Neural cell (in vitro differentiated cells): ENCODE measurements around the gene CIB4. TPM values are rescaled to one million over a fixed set of nuclear protein-coding genes. Genes with fewer than 3 reads are reported as not detected.

Source experiments
- H2AFZ ChIP-seq: fragments of 200-600, 300-800 bp; sonication (generic), shearing (Covaris generic); 2 replicates; pipeline ENCODE4 v1.6.0; 2014; ENCODE audit warnings: low read depth, mild to moderate bottlenecking, antibody characterized with exemption, low read length, moderate library complexity
- H3F3A ChIP-seq: fragments of 200-600 bp; shearing (Covaris generic); 2 replicates; pipeline ENCODE4 v1.6.1; 2016; ENCODE audit warnings: mild to moderate bottlenecking, moderate library complexity, mixed read lengths, antibody characterized with exemption, low read length; ENCODE audit not compliant: insufficient read depth, poor library complexity, severe bottlenecking
- H3K27ac ChIP-seq: fragments of 200-600, 300-800 bp; sonication (generic), shearing (Covaris generic); 2 replicates; pipeline ENCODE4 v1.5.1; 2014; ENCODE audit warnings: mild to moderate bottlenecking, low read length, moderate library complexity
- H3K27me3 ChIP-seq: fragments of 300-800, 200-600 bp; sonication (generic), shearing (Covaris generic); 2 replicates; pipeline ENCODE4 v1.6.0; 2014; ENCODE audit warnings: mild to moderate bottlenecking, low read depth, low read length, moderate library complexity; ENCODE audit not compliant: insufficient read depth
- H3K36me3 ChIP-seq: fragments of 300-800, 200-600 bp; sonication (generic), shearing (Covaris generic); 2 replicates; pipeline ENCODE4 v1.5.1; 2014; ENCODE audit warnings: mild to moderate bottlenecking, antibody characterized with exemption, low read length, moderate library complexity; ENCODE audit not compliant: insufficient read depth
- H3K4me2 ChIP-seq: fragments of 300-800, 200-600 bp; sonication (generic), shearing (Covaris generic); 2 replicates; pipeline ENCODE4 v1.6.0; 2014; ENCODE audit warnings: mild to moderate bottlenecking, low read length
- H3K4me3 ChIP-seq: fragments of 300-800, 200-600 bp; sonication (generic), shearing (Covaris generic); 2 replicates; pipeline ENCODE4 v1.5.1; 2014; ENCODE audit warnings: mild to moderate bottlenecking, low read length, moderate library complexity
- H3K79me2 ChIP-seq: fragments of 200-600 bp; shearing (Covaris generic); replicated peaks from 2 replicates; pipeline ENCODE4 v1.6.0; 2014; ENCODE audit warnings: mild to moderate bottlenecking, low read length, moderate library complexity; ENCODE audit not compliant: insufficient read depth
- H3K9ac ChIP-seq: fragments of 300-800, 200-600 bp; sonication (generic), shearing (Covaris generic); 2 replicates; pipeline ENCODE4 v1.6.1; 2016; ENCODE audit warnings: mild to moderate bottlenecking, low read length, mixed read lengths
- H3K9me2 ChIP-seq: fragments of 200-600 bp; shearing (Covaris generic); 2 replicates; pipeline ENCODE4 v1.6.1; 2016; ENCODE audit warnings: mild to moderate bottlenecking, low read length, mixed read lengths; ENCODE audit not compliant: insufficient read depth
- H3K9me3 ChIP-seq: fragments of 200-600, 300-800 bp; sonication (generic), shearing (Covaris generic); 2 replicates; pipeline ENCODE4 v1.6.1; 2016; ENCODE audit warnings: mild to moderate bottlenecking, mixed run types, low read length, moderate library complexity, mixed read lengths
- H4K20me1 ChIP-seq: fragments of 200-600 bp; shearing (Covaris generic); 2 replicates; pipeline ENCODE4 v1.6.1; 2016; ENCODE audit warnings: mild to moderate bottlenecking, mixed run types; ENCODE audit not compliant: insufficient read depth
- EP300 ChIP-seq: fragments of 450-650 bp; conservative IDR thresholded peaks from 2 replicates; pipeline ENCODE4 v1.6.1; 2014; ENCODE audit warnings: antibody characterized with exemption, mild to moderate bottlenecking, moderate library complexity; ENCODE audit not compliant: poor library complexity, severe bottlenecking
- EZH2 ChIP-seq: fragments of 200-600, 300-800 bp; shearing (Covaris generic), sonication (generic); IDR thresholded peaks from 2 replicates; pipeline ENCODE4 v1.6.1; 2014; ENCODE audit warnings: antibody characterized with exemption, low read length, borderline replicate concordance, mild to moderate bottlenecking; ENCODE audit not compliant: insufficient read depth, poor library complexity, severe bottlenecking
- MXI1 ChIP-seq: fragments of 450-650 bp; conservative IDR thresholded peaks from 2 replicates; pipeline ENCODE4 v1.6.1; 2014; ENCODE audit warnings: antibody characterized with exemption, mild to moderate bottlenecking; ENCODE audit not compliant: poor library complexity, severe bottlenecking
- POLR2AphosphoS5 ChIP-seq: IDR thresholded peaks from 2 replicates; pipeline ENCODE4 v1.6.1; 2012
- RAD21 ChIP-seq: fragments of 450-650 bp; conservative IDR thresholded peaks from 2 replicates; pipeline ENCODE4 v1.6.1; 2014; ENCODE audit warnings: antibody characterized with exemption, mild to moderate bottlenecking, moderate library complexity
- SMC3 ChIP-seq: fragments of 450-650 bp; conservative IDR thresholded peaks from 2 replicates; pipeline ENCODE4 v1.6.1; 2014; ENCODE audit warnings: antibody characterized with exemption, mild to moderate bottlenecking, moderate library complexity; ENCODE audit not compliant: poor library complexity
- TAF1 ChIP-seq: IDR thresholded peaks from 2 replicates; pipeline ENCODE4 v1.6.1; 2012; ENCODE audit warnings: low read depth
- polyA plus RNA-seq: library from polyadenylated mRNA; depleted of rRNA; stranded (reverse); fragments of >200 nt; gene quantifications from 2 replicates; pipeline ENCODE4 v1.2.3, GENCODE V29; 2014
- TF ChIP-seq, protein P1 (sequence below): IDR thresholded peaks from 2 replicates; pipeline ENCODE4 v1.6.1; 2012; ENCODE audit warnings: borderline replicate concordance
- TF ChIP-seq, protein P2 (sequence below): fragments of 450-650 bp; IDR thresholded peaks from 2 replicates; pipeline ENCODE4 v1.5.1; 2014; ENCODE audit warnings: antibody characterized with exemption, mild to moderate bottlenecking, moderate library complexity; ENCODE audit not compliant: poor library complexity, severe bottlenecking

Gene CIB4
- polyA plus RNA-seq, 1 donor from 2014 or later, result not detected

DNA sequence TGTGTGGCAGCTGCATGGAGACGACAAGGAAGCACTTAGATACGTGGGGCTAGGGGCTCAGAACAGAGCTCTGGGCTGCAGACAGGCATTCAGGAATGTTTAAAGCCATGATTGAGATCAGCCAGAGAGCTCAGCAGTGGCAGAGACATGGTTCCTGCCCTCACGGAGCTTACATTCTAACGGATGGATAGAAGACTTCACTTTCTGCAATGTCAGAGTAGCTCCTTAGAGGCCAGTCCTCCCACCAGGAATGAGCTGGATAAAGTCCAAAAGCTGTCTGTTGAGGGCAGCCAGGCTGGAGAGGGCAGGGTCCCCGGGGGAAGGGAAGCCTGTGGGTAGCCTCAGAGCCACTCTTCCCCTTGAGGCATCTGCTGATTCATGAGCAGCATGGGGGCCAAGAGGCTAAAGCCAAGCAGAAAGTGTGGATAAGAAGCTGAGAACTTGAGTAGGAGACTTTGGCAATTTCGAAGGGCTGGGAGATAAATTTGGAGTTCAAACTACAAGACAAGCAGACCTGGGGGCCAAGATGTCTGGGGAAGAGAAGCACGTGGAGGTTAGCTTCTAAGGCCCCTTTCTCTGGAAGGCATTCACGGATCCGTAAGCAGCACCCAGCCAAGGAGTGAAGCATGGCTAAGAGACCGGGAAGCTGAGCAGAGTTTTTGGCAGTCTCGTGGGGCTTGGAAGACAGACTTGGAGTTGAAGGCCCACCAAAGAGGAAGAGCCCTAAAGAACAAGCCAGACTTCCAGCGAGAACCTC is 9.7 kb upstream of the CIB4 start:
- Histone ChIP-seq H3K4me3 (no peak overlapping the region), H2AFZ (no peak overlapping the region), H3K27ac (no peak overlapping the region), H3F3A (no peaks in the 10 kb centered on the region), H3K9me2 (no peaks in the 10 kb centered on the region), H3K27me3 (no peaks in the 10 kb centered on the region), H3K36me3 (no peaks in the 10 kb centered on the region), H3K79me2 (no peaks in the 10 kb centered on the region), H4K20me1 (no peaks in the 10 kb centered on the region), H3K9ac (no peak overlapping the region), H3K9me3 (no peaks in the 10 kb centered on the region), H3K4me2 (no peak overlapping the region)
- no peak for TF ChIP-seq RAD21
- no peak for TF ChIP-seq EP300
- TF ChIP-seq TAF1, result no peak

DNA sequence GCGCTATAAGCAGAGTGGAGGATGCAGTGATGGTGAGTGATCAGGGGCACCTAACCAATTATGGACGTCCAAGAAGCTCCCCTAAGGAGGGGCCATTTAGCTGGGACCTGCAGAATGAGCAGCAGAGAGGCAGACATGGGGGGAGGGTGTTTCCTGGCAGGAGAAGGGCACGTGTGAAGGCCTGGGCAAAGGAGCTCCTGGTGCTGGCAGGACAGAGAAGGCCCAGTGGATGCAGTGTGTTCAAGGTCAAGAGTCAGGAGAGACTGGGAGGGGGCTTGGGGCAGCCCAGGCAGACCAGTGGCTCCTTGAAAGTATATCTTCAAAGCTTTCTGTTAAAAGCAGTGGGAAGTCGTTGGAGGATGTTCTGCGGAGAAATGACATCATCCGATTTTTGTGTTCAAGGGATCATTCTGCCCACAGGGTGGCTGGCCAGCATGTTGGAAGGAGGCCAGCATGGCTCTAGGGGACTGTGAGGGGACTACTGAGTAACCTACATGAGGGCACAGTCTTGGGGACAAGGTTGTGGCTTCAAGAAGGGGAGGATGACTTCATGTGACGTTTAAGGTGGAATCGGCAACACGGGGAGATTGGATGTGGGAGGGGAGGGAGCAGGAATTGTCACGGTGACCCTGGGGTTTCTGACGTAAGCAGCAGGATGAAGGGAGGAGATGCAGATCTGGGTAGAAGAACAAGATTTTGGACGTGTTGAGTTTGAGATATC is 9.0 kb upstream of the CIB4 start:
- H3K4me2 ChIP-seq, result no peak overlapping the region
- H3K27ac ChIP-seq, result no peak overlapping the region
- TF ChIP-seq POLR2AphosphoS5 (no peak), EP300 (no peak), EZH2 (no peak), RAD21 (no peak), TAF1 (no peak), SMC3 (no peak), MXI1 (no peak)
- TF ChIP-seq, protein P1, sequence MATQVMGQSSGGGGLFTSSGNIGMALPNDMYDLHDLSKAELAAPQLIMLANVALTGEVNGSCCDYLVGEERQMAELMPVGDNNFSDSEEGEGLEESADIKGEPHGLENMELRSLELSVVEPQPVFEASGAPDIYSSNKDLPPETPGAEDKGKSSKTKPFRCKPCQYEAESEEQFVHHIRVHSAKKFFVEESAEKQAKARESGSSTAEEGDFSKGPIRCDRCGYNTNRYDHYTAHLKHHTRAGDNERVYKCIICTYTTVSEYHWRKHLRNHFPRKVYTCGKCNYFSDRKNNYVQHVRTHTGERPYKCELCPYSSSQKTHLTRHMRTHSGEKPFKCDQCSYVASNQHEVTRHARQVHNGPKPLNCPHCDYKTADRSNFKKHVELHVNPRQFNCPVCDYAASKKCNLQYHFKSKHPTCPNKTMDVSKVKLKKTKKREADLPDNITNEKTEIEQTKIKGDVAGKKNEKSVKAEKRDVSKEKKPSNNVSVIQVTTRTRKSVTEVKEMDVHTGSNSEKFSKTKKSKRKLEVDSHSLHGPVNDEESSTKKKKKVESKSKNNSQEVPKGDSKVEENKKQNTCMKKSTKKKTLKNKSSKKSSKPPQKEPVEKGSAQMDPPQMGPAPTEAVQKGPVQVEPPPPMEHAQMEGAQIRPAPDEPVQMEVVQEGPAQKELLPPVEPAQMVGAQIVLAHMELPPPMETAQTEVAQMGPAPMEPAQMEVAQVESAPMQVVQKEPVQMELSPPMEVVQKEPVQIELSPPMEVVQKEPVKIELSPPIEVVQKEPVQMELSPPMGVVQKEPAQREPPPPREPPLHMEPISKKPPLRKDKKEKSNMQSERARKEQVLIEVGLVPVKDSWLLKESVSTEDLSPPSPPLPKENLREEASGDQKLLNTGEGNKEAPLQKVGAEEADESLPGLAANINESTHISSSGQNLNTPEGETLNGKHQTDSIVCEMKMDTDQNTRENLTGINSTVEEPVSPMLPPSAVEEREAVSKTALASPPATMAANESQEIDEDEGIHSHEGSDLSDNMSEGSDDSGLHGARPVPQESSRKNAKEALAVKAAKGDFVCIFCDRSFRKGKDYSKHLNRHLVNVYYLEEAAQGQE, result no peak
- TF ChIP-seq, protein P2, sequence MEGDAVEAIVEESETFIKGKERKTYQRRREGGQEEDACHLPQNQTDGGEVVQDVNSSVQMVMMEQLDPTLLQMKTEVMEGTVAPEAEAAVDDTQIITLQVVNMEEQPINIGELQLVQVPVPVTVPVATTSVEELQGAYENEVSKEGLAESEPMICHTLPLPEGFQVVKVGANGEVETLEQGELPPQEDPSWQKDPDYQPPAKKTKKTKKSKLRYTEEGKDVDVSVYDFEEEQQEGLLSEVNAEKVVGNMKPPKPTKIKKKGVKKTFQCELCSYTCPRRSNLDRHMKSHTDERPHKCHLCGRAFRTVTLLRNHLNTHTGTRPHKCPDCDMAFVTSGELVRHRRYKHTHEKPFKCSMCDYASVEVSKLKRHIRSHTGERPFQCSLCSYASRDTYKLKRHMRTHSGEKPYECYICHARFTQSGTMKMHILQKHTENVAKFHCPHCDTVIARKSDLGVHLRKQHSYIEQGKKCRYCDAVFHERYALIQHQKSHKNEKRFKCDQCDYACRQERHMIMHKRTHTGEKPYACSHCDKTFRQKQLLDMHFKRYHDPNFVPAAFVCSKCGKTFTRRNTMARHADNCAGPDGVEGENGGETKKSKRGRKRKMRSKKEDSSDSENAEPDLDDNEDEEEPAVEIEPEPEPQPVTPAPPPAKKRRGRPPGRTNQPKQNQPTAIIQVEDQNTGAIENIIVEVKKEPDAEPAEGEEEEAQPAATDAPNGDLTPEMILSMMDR, result no peak
- no peaks in the 10 kb centered on the region for H3K79me2 ChIP-seq
- H3K36me3 ChIP-seq, result no peaks in the 10 kb centered on the region
- no peaks in the 10 kb centered on the region for H4K20me1 ChIP-seq
- no peak overlapping the region for H2AFZ ChIP-seq
- H3K9me2 ChIP-seq, result no peaks in the 10 kb centered on the region
- H3K9me3 ChIP-seq, result no peaks in the 10 kb centered on the region
- H3K4me3 ChIP-seq, result no peak overlapping the region
- no peaks in the 10 kb centered on the region for H3F3A ChIP-seq
- no peak overlapping the region for H3K9ac ChIP-seq
- H3K27me3 ChIP-seq, result no peaks in the 10 kb centered on the region
